ENCODE measurements around the gene CLPSL1. TPM values are rescaled to one million over a fixed set of nuclear protein-coding genes. Genes with fewer than 3 reads are reported as not detected.

CLPSL1 gene
- total RNA-seq, 1 experiment from 2014 or later, result not detected

GRCh38 chr6:35739645-35740524, 40.9 kb upstream of the CLPSL1 start:
- H3K9me3 ChIP-seq (ENCODE audit: control insufficient read depth, insufficient read depth, low read depth, low read length), result no peaks in the 10 kb centered on the region
- H3K27ac ChIP-seq (ENCODE audit: low read length), result no peak overlapping the region
- intact Hi-C loops (cut with micrococcal nuclease; ENCODE audit: unreplicated experiment) (loop anchor here (5.0 kb wide), 1 partner anchor 53 kb away; the partner anchor contains the start of gene FKBP5), in situ Hi-C loops (cut with HindIII; ENCODE audit: low pct_unique_long_range_greater_than_20kb, low sequenced_read_pairs) (no loop called here)
- no peaks in the 10 kb centered on the region for H3K27me3 ChIP-seq (ENCODE audit: control insufficient read depth, insufficient read depth, low read length)
- TF ChIP-seq TCF7L2 (IDR thresholded peaks at IDR 0.05; ENCODE audit: low read depth, low read length) (no peak), CTCF (IDR thresholded peaks at IDR 0.05) (no peak), POLR2AphosphoS5 (IDR thresholded peaks at IDR 0.05; ENCODE audit: low read depth, low read length) (no peak), SIN3A (IDR thresholded peaks at IDR 0.05; ENCODE audit: borderline replicate concordance, insufficient read depth, low read depth, low read length) (no peak), REST (IDR thresholded peaks at IDR 0.05; ENCODE audit: insufficient read depth in 1 of 2, low read depth in 2 of 2, low read length in 1 of 2) (no peak)
- ChIA-PET CTCF (interaction anchor here (0.6 kb wide), 3 partner anchors 84 to 210 kb away, joined by 3 to 8 read pairs (median 5); no protein-coding TSS in a partner anchor), POLR2A (no interaction called here)
- DNase-seq (ENCODE audit: low read depth, low spot score) (no peak), ATAC-seq (no peak)
- H3K4me1 ChIP-seq (ENCODE audit: control insufficient read depth, insufficient read depth, low read length), result no peaks in the 10 kb centered on the region
- H3K4me3 ChIP-seq (ENCODE audit: low read depth in 2 of 2, low read length in 2 of 2), result no peak overlapping the region
- no TSS peak for BruUV-seq (replicated peaks)
- H3K36me3 ChIP-seq (ENCODE audit: control insufficient read depth, insufficient read depth, low read length), result no peaks in the 10 kb centered on the region

- ATAC-seq (no peak), DNase-seq (ENCODE audit: low read depth, low spot score) (no peak)
- POLR2A ChIA-PET, result no interaction called here
- Histone ChIP-seq H3K27ac (ENCODE audit: low read length) (no peak overlapping the region), H3K9me3 (ENCODE audit: control insufficient read depth, insufficient read depth, low read depth, low read length) (no peaks in the 10 kb centered on the region), H3K27me3 (ENCODE audit: control insufficient read depth, insufficient read depth, low read length) (no peaks in the 10 kb centered on the region), H3K36me3 (ENCODE audit: control insufficient read depth, insufficient read depth, low read length) (no peaks in the 10 kb centered on the region), H3K4me1 (ENCODE audit: control insufficient read depth, insufficient read depth, low read length) (no peaks in the 10 kb centered on the region), H3K4me3 (ENCODE audit: low read depth in 2 of 2, low read length in 2 of 2) (no peak overlapping the region)
- CTCF ChIA-PET, result interaction anchor here (0.6 to 0.7 kb wide), 2 partner anchors 24 to 93 kb away, joined by 3 to 6 read pairs; no protein-coding TSS in a partner anchor
- in situ Hi-C loops (cut with HindIII; ENCODE audit: low pct_unique_long_range_greater_than_20kb, low sequenced_read_pairs) (no loop called here), intact Hi-C loops (cut with micrococcal nuclease; ENCODE audit: unreplicated experiment) (no loop called here)
- TF ChIP-seq REST (IDR thresholded peaks at IDR 0.05; ENCODE audit: insufficient read depth in 1 of 2, low read depth in 2 of 2, low read length in 1 of 2) (no peak), CTCF (IDR thresholded peaks at IDR 0.05) (no peak), TCF7L2 (IDR thresholded peaks at IDR 0.05; ENCODE audit: low read depth, low read length) (no peak), SIN3A (IDR thresholded peaks at IDR 0.05; ENCODE audit: borderline replicate concordance, insufficient read depth, low read depth, low read length) (no peak), POLR2AphosphoS5 (IDR thresholded peaks at IDR 0.05; ENCODE audit: low read depth, low read length) (no peak)
- no TSS peak for BruUV-seq (replicated peaks)
Observed at GRCh38 chr6:35742842-35743241, 38.0 kb upstream of the CLPSL1 start.
